Activated T-cell treated with anti-CD3 and anti-CD28 coated beads for 4 hours (primary cell): ENCODE measurements around the gene TNK2.
"Not testable (repeated sequence)": the region's sequence is repeated elsewhere in the genome, so short reads cannot be mapped to it uniquely, and the experiment has no call there.

Experiments used
- DNase-seq: peaks from one replicate; pipeline ENCODE4 v3.0.0-alpha.2; 2020

The TNK2 gene

DNA sequence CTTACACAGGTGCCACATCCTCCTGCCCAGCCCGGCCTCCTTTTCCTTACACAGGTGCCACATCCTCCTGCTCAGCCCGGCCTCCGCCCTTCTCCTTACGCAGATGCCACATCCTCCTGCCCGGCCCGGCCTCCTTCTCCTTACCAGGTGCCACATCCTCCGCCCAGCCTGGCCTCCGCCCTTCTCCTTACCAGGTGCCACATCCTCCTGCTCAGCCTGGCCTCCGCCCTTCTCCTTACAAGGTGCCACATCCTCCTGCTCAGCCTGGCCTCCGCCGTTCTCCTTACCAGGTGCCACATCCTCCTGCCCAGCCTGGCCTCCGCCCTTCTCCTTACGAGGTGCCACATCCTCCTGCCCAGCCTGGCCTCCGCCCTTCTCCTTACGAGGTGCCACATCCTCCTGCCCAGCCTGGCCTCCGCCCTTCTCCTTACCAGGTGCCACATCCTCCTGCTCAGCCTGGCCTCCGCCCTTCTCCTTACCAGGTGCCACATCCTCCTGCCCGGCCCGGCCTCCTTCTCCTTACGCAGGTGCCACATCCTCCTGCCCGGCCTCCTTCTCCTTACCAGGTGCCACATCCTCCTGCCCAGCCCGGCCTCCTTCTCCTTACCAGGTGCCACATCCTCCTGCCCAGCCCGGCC lies 92.0 kb downstream of the TNK2 start:
- not testable (repeated sequence) for DNase-seq

DNA sequence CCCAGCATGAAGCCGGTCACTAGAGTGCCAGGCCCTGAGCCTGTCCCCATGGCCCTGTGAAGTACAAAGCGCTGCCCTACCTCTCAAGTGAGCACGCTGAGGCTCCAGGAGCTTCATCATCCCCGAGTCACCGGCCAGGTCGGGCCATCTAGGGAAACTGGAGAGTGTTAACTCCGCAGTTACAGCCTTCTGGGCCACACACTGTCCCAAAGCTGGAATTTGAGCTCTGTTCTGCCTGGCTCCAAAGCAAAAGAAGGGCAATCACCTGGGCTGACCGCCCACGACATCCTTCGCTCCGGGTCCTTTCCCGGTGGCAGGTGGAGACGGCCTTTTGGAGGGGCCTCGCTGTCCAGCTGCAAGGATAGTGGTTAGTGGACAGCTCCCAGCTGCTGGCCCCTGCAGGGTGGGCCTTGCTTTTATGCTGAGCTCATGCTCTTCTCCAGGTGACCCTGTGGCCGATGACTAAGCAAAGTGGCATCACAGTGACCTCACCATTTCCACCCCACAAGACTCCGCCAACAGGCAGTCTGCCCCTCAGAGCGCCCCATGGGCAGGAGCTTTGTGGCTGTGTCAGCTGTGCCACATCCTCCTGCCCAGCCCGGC lies 93.1 kb downstream of the TNK2 start:
- no peak for DNase-seq

DNA sequence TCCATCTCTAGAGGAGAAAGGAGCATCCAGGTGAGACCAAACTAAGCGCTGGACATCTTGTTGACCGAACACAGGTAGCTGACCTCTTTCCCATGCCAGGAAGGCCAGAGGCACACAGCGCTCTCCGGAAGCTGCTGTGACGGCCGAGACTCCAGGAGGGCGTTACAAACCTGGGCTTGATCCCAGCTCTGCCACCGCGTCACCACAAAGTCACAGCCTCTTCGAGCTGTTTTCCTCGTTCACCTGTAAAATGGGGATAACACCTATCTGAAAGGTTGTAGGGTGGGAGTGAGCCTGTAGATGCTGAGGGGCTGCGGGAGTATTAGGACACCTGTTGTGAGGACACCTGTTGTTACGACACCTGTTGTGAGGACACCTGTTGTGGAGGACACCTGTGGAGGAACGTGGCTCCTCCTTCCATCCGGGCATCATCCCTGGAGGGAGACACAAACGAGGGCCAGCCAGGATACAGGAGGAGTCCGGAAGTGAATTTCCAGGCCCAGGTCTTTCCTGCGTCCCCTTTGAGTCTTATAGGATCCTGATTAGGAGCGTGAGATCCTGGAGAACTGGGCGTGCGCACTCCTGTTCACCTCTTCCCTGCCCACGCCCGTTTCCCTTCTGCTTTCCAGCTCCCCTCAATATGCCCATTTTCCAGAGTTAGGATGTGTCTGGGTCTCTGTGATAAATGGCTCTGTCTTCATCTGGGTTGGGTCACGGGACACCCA lies 94.3 kb downstream of the TNK2 start:
- DNase-seq, result no peak
